Measurements from ENCODE around the gene R3HDM4.
"Not testable (repeated sequence)": the region's sequence is repeated elsewhere in the genome, so short reads cannot be mapped to it uniquely, and the experiment has no call there.

The R3HDM4 gene

GRCh38 chr19:892243-892893, 20.7 kb downstream of the R3HDM4 start:
- DNase-seq (ENCODE audit: low read depth in 2 of 2): no peak

GRCh38 chr19:891421-892200, 21.4 kb downstream of the R3HDM4 start:
- not testable (repeated sequence) for DNase-seq (ENCODE audit: low read depth in 2 of 2)

GRCh38 chr19:890831-891230, 22.2 kb downstream of the R3HDM4 start:
- no peak for DNase-seq (ENCODE audit: low read depth in 2 of 2)

- DNase-seq (ENCODE audit: low read depth in 2 of 2): no peak
Observed at GRCh38 chr19:889662-890295, 23.2 kb downstream of the R3HDM4 start.

GRCh38 chr19:888581-889385, 24.2 kb downstream of the R3HDM4 start:
- peak; percentile 13 to 40 for DNase-seq (ENCODE audit: low read depth in 2 of 2)

DNA sequence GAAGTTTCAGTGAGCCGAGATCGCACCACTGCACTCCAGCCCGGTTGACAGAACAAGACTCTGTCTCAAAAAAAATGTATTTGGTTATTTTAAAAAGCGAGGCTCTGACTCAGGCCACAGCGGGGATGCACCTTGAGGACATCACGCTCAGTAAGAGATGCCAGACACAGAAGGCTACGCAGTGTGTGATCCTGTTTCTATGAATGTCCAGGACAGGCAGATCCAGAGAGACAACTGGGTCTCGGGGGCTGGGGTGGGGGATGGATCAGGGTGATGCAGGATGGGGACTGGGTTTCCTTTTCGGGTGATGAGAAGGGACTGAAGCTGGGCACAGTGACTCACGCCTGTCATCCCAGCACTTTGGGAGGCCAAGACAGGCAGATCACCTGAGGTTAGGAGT, 25.4 kb downstream of the R3HDM4 start:
- DNase-seq (ENCODE audit: low read depth in 2 of 2): no peak

GRCh38 chr19:887072-887471, 25.9 kb downstream of the R3HDM4 start:
- DNase-seq (ENCODE audit: low read depth in 2 of 2): no peak

GRCh38 chr19:885536-886224, 27.3 kb downstream of the R3HDM4 start:
- no peak for DNase-seq (ENCODE audit: low read depth in 2 of 2)

DNA sequence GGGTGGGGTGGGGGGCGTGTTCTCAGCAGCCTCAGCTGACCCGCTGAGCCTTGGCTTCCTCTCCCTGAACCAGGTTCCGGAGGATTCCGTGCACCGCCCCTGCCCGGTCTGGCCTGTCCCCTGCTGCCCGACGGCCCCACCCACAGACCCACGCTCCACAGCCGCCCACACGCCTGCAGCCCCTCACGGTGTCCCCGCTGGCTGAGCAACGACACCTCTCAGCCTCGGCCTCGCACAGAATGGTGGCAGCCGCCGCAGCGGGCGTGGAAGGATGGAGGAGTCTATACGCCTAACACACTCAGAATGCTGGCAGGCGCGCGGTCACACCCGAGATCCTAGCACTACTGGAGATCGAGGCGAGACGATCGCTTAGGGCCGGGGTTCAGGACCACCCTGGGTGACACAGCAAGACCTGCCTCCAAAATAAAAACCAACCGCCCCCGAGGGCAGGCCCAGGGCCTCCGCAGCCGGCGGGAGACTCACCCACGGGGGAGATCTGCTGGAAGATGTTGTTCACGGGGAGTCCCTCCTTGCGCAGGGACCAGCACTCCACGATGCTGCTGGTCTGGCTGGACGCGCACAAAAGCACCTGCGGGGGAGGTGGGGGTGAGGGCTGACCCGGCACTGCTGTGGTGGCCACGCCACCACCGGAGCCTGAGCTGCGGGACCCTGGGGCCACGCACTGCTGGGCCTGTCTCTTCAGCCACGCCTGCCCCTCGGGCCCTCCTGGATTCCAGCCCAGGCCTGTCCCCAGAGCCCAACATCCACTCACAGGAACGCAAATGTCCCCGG, 28.4 kb downstream of the R3HDM4 start:
- DNase-seq (ENCODE audit: low read depth in 2 of 2): no peak

GRCh38 chr19:883661-884211, 29.3 kb downstream of the R3HDM4 start:
- DNase-seq (ENCODE audit: low read depth in 2 of 2): no peak

DNA sequence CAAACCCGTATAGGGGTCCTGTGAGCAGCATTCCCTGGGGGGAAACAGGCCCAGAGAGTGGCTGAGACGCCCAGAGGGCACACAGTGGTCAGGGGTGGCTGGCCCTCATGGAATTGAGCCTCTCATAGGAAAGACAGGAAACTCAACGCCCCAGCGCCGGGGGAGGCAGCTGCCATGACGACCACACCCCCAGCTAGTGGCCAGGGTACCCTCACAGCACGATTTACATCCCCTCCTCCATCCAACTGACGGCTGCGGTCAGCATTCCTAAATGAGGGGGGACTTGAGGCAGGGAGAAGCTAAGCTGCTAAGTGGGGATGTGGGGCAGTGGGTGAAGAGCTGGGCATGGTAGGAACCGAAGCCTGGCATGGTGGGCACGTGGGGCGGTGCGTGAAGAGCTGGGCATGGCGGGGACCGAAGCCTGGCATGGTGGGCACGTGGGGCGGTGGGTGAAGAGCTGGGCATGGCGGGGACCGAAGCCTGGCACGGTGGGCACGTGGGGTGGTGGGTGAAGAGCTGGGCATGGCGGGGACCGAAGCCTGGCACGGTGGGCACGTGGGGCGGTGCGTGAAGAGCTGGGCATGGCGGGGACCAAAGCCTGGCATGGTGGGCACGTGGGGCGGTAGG, 30.0 kb downstream of the R3HDM4 start:
- DNase-seq (ENCODE audit: low read depth in 2 of 2): no peak

DNA sequence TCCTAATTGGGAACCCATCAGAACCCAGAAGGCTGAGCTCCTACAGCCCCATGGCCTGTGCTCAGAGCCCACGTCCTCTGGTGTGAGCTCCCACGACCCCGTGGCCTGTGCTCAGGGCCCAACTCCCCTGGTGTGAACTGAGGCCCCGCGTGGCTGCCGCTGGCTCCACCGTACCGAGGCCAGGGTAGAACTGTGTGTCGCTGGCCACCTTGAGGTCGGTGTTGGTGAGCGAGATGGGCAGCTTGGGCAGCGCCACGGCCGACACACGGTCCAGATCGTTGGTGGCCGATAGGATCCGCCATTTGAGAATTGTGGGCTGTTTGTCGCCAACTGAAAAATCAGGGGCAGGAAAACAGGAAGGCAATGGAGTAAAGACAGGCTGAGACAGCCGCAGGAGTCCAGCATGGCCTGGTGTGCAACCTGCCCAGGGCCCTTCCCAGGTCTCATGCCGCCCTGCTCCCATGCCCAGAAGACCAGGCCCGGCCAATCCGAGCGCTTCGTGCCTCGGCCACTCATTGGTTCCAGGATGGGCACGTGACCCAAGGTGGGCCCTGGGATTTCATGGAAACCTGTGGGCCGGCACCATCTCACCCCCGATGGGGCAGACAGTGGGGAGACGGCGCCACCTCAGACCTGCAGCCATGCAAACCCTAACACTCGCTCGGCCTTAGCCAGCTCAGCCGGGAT, 31.5 kb downstream of the R3HDM4 start:
- no peak for DNase-seq (ENCODE audit: low read depth in 2 of 2)

DNA sequence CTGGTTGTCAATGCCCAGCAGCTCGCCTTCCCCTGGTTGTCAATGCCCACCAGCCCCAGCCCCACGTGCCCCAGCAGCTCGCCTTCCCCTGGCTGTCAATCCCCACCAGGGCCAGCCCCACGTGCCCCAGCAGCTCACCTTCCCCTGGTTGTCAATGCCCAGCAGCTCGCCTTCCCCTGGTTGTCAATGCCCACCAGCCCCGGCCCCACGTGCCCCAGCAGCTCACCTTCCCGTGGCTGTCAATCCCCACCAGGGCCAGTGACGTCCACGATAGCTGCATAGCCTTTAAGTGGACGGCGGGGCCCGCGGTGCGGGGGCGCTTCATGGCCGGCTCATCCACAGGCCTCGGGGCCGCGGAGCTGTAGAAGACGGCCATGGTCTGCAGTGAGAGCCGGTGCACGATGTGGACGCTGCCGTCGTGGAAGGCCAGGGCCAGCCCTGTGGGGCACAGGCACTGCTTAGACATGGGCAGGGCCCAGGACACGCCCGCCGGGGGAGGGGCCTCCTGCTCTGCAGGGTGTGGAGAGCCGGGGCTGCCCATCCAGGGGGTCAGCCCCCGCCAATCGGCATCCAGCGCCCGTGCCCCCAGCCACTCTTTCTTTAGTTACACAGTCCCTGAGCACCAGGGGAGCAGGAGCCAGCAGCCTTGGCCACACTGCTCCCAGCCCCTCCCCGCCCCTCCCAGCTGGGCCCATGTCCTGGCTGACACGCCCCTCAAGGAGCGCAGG, 33.1 kb downstream of the R3HDM4 start:
- no peak for DNase-seq (ENCODE audit: low read depth in 2 of 2)

DNA sequence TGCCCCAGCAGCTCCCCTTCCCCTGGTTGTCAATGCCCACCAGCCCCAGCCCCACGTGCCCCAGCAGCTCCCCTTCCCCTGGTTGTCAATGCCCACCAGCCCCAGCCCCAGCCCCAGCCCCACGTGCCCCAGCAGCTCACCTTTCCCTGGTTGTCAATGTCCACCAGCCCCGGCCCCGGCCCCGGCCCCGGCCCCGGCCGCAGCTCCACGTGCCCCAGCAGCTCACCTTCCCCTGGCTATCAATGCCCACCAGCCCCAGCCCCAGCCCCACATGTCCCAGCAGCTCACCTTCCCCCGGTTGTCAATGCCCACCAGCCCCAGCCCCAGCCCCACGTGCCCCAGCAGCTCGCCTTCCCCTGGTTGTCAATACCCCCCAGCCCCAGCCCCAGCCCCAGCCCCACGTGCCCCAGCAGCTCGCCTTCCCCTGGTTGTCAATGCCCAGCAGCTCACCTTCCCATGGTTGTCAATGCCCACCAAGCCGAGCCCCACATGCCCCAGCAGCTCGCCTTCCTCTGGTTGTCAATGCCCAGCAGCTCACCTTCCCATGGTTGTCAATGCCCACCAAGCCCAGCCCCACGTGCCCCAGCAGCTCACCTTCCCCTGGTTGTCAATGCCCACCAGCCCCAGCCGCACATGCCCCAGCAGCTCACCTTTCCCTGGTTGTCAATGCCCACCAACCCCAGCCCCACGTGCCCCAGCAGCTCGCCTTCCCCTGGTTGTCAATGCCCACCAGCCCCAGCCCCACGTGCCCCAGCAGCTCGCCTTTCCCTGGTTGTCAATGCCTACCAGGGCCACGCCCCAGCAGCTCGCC, 34.1 kb downstream of the R3HDM4 start:
- not testable (repeated sequence) for DNase-seq (ENCODE audit: low read depth in 2 of 2)

- DNase-seq (ENCODE audit: low read depth in 2 of 2): not testable (repeated sequence)
Observed at GRCh38 chr19:877992-878660, 34.9 kb downstream of the R3HDM4 start.

DNA sequence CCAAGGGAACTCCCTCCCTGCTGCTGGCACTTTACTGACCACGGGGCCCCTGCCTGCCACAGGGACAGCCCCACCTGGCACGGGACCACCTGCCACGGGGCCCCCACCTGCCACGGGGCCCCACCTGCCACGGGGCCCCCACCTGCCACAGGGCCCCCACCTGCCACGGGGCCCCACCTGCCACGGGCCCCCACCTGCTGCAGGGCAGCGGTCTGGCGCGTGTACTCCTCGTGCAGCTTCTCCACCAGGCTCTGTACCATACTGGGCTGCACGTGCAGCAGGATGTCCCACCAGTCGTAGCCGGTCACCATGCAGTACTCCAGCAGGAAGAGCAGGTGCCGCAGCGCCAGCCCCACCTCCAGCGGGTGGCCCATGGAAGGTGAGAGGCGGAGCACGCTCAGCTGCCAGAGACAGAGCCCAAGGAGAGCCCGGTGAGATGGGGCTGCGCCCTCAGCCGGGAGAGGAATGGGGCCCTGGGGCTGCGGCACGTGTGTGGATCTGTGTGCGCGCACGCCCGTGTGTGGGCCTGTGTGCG, 36.2 kb downstream of the R3HDM4 start:
- no peak for DNase-seq (ENCODE audit: low read depth in 2 of 2)

DNA sequence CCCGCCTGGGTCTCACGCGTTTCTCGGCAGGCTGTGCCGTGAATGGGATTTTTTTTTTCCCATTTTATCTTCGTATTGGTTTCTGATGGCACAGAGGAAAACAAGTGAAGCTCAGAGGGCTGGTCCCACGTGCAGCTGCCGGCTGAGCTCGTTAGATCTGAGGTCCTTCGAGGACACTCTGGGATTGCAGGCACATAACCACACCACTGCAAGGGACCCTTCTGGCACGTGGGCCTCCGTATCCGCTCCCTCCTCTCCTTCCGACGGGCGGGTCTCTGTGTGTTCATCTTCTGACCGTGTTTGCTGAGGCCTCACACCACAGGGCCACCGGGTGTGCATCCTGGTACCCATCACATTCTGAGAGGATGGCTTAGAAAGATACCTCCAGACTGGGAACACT, 36.9 kb downstream of the R3HDM4 start:
- DNase-seq (ENCODE audit: low read depth in 2 of 2): no peak

Measured in stimulated activated CD8-positive, alpha-beta memory T cell treated with anti-CD3 and anti-CD28 coated beads, Interleukin-7, amount 100 ng/mL, for 1 hour (primary cell).